Measurements from ENCODE around the gene RNU5B-1. TPM values are rescaled to one million over a fixed set of nuclear protein-coding genes. Genes with fewer than 3 reads are reported as not detected.

RNU5B-1 gene
- total RNA-seq, 2 donors from 2014 or later, result not detected

GRCh38 chr15:65326818-65327217, 22.3 kb downstream of the RNU5B-1 start:
- Mint-ChIP-seq H3K36me3 (ENCODE audit: insufficient read depth in 2 of 2) (no peaks in the 10 kb centered on the region), H3K27me3 (ENCODE audit: low read depth) (no peaks in the 10 kb centered on the region), H3K9me3 (no peaks in the 10 kb centered on the region), H3K4me3 (no peak overlapping the region), H3K27ac (no peak overlapping the region), H3K4me1 (ENCODE audit: low read depth) (no peaks in the 10 kb centered on the region)
- ATAC-seq (replicated peaks in 1 of 2), result no peak
- DNase-seq, result no peak

- H3K4me1 Mint-ChIP-seq (ENCODE audit: low read depth), result no peaks in the 10 kb centered on the region
- H3K36me3 Mint-ChIP-seq (ENCODE audit: insufficient read depth in 2 of 2), result no peaks in the 10 kb centered on the region
- H3K4me3 Mint-ChIP-seq, result no peak overlapping the region
- no peaks in the 10 kb centered on the region for H3K27me3 Mint-ChIP-seq (ENCODE audit: low read depth)
- H3K9me3 Mint-ChIP-seq, result no peaks in the 10 kb centered on the region
- DNase-seq (no peak), ATAC-seq (replicated peaks in 1 of 2) (no peak)
- no peak overlapping the region for H3K27ac Mint-ChIP-seq
Observed at GRCh38 chr15:65327651-65328393, 23.3 kb downstream of the RNU5B-1 start.

GRCh38 chr15:65328506-65329287, 24.2 kb downstream of the RNU5B-1 start:
- Mint-ChIP-seq H3K27ac (no peak overlapping the region), H3K36me3 (ENCODE audit: insufficient read depth in 2 of 2) (no peaks in the 10 kb centered on the region), H3K9me3 (no peaks in the 10 kb centered on the region), H3K27me3 (ENCODE audit: low read depth) (no peaks in the 10 kb centered on the region), H3K4me1 (ENCODE audit: low read depth) (no peaks in the 10 kb centered on the region), H3K4me3 (no peak overlapping the region)
- DNase-seq (no peak), ATAC-seq (replicated peaks in 1 of 2) (no peak)

- no peaks in the 10 kb centered on the region for H3K9me3 Mint-ChIP-seq
- H3K27me3 Mint-ChIP-seq (ENCODE audit: low read depth), result no peaks in the 10 kb centered on the region
- ATAC-seq (replicated peaks in 1 of 2), result no peak
- H3K4me3 Mint-ChIP-seq, result no peak overlapping the region
- H3K36me3 Mint-ChIP-seq (ENCODE audit: insufficient read depth in 2 of 2), result no peaks in the 10 kb centered on the region
- no peak for DNase-seq
- H3K4me1 Mint-ChIP-seq (ENCODE audit: low read depth), result no peaks in the 10 kb centered on the region
- H3K27ac Mint-ChIP-seq, result no peak overlapping the region
Observed at GRCh38 chr15:65329288-65329983, 25.0 kb downstream of the RNU5B-1 start.

GRCh38 chr15:65329984-65330735, 25.7 kb downstream of the RNU5B-1 start:
- no peak overlapping the region for H3K27ac Mint-ChIP-seq
- H3K9me3 Mint-ChIP-seq, result no peaks in the 10 kb centered on the region
- H3K4me1 Mint-ChIP-seq (ENCODE audit: low read depth), result no peaks in the 10 kb centered on the region
- DNase-seq (no peak), ATAC-seq (replicated peaks in 1 of 2) (no peak)
- no peak overlapping the region for H3K4me3 Mint-ChIP-seq
- H3K36me3 Mint-ChIP-seq (ENCODE audit: insufficient read depth in 2 of 2), result no peaks in the 10 kb centered on the region
- no peaks in the 10 kb centered on the region for H3K27me3 Mint-ChIP-seq (ENCODE audit: low read depth)

GRCh38 chr15:65330934-65331645, 26.6 kb downstream of the RNU5B-1 start:
- no peak overlapping the region for H3K27ac Mint-ChIP-seq
- no peaks in the 10 kb centered on the region for H3K27me3 Mint-ChIP-seq (ENCODE audit: low read depth)
- no peak for ATAC-seq (replicated peaks in 1 of 2)
- no peak for DNase-seq
- H3K4me1 Mint-ChIP-seq (ENCODE audit: low read depth), result no peaks in the 10 kb centered on the region
- H3K9me3 Mint-ChIP-seq, result no peaks in the 10 kb centered on the region
- no peak overlapping the region for H3K4me3 Mint-ChIP-seq
- no peaks in the 10 kb centered on the region for H3K36me3 Mint-ChIP-seq (ENCODE audit: insufficient read depth in 2 of 2)

- no peaks in the 10 kb centered on the region for H3K4me1 Mint-ChIP-seq (ENCODE audit: low read depth)
- ATAC-seq (replicated peaks in 1 of 2) (no peak), DNase-seq (no peak)
- H3K27me3 Mint-ChIP-seq (ENCODE audit: low read depth), result no peaks in the 10 kb centered on the region
- H3K36me3 Mint-ChIP-seq (ENCODE audit: insufficient read depth in 2 of 2), result no peaks in the 10 kb centered on the region
- H3K9me3 Mint-ChIP-seq, result no peaks in the 10 kb centered on the region
- no peak overlapping the region for H3K27ac Mint-ChIP-seq
- no peak overlapping the region for H3K4me3 Mint-ChIP-seq
Observed at GRCh38 chr15:65331811-65332210, 27.3 kb downstream of the RNU5B-1 start.

GRCh38 chr15:65332391-65333147, 28.1 kb downstream of the RNU5B-1 start:
- Mint-ChIP-seq H3K9me3 (no peaks in the 10 kb centered on the region), H3K27me3 (ENCODE audit: low read depth) (no peaks in the 10 kb centered on the region), H3K36me3 (ENCODE audit: insufficient read depth in 2 of 2) (no peaks in the 10 kb centered on the region), H3K4me3 (no peak overlapping the region), H3K27ac (no peak overlapping the region), H3K4me1 (ENCODE audit: low read depth) (no peaks in the 10 kb centered on the region)
- no peak for DNase-seq
- no peak for ATAC-seq (replicated peaks in 1 of 2)

- DNase-seq, result no peak
- Mint-ChIP-seq H3K27me3 (ENCODE audit: low read depth) (no peaks in the 10 kb centered on the region), H3K4me3 (no peak overlapping the region), H3K27ac (no peak overlapping the region), H3K9me3 (no peaks in the 10 kb centered on the region), H3K36me3 (ENCODE audit: insufficient read depth in 2 of 2) (no peaks in the 10 kb centered on the region), H3K4me1 (ENCODE audit: low read depth) (no peaks in the 10 kb centered on the region)
- no peak for ATAC-seq (replicated peaks in 1 of 2)
Observed at GRCh38 chr15:65333148-65333820, 28.8 kb downstream of the RNU5B-1 start.

GRCh38 chr15:65333856-65334255, 29.4 kb downstream of the RNU5B-1 start:
- Mint-ChIP-seq H3K27me3 (ENCODE audit: low read depth) (no peaks in the 10 kb centered on the region), H3K9me3 (no peaks in the 10 kb centered on the region), H3K4me1 (ENCODE audit: low read depth) (no peaks in the 10 kb centered on the region), H3K27ac (no peak overlapping the region), H3K4me3 (no peak overlapping the region), H3K36me3 (ENCODE audit: insufficient read depth in 2 of 2) (no peaks in the 10 kb centered on the region)
- DNase-seq (no peak), ATAC-seq (replicated peaks in 1 of 2) (no peak)

DNA sequence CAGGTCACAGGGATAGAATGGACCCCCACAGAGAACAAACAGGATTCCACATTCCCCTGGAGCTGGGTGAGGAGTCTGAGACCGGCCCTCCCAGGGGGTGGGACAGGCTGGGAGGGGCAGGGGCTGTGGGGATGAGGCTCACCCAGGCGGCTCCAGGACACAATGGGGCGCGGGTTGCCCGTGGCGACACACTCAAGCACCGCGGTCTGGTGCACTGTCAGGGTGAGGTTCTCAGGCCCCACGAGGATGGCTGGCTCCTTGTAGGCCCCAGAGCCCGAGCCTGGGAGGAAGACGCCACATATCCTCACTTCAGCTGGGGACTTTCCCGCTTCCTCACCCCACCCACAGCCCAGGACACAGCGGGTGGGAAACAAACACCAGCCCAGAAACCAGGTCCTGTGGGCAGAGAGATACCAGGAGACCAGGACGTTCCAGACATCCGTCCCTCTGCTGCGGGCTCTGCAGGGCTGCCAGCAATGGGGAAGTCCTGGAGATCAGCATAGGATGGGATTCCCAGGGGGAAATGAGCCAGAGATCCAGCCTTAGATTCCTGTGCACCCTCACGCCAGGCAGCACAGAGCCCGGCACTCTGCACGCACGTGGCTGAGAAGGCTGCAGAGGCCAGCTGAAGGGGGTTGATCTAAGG, 30.2 kb downstream of the RNU5B-1 start:
- DNase-seq, result no peak
- no peak for ATAC-seq (replicated peaks in 1 of 2)
- no peak overlapping the region for H3K27ac Mint-ChIP-seq
- H3K27me3 Mint-ChIP-seq (ENCODE audit: low read depth), result peaks cover 4% of the 10 kb centered on the region
- no peaks in the 10 kb centered on the region for H3K9me3 Mint-ChIP-seq
- H3K36me3 Mint-ChIP-seq (ENCODE audit: insufficient read depth in 2 of 2), result no peaks in the 10 kb centered on the region
- H3K4me3 Mint-ChIP-seq, result no peak overlapping the region
- H3K4me1 Mint-ChIP-seq (ENCODE audit: low read depth), result no peaks in the 10 kb centered on the region
